Measurements from ENCODE around the gene MIEN1. TPM values are rescaled to one million over a fixed set of nuclear protein-coding genes. Genes with fewer than 3 reads are reported as not detected.

MIEN1 gene
- total RNA-seq, 1 experiment from 2014 or later = 40.6 TPM

DNA sequence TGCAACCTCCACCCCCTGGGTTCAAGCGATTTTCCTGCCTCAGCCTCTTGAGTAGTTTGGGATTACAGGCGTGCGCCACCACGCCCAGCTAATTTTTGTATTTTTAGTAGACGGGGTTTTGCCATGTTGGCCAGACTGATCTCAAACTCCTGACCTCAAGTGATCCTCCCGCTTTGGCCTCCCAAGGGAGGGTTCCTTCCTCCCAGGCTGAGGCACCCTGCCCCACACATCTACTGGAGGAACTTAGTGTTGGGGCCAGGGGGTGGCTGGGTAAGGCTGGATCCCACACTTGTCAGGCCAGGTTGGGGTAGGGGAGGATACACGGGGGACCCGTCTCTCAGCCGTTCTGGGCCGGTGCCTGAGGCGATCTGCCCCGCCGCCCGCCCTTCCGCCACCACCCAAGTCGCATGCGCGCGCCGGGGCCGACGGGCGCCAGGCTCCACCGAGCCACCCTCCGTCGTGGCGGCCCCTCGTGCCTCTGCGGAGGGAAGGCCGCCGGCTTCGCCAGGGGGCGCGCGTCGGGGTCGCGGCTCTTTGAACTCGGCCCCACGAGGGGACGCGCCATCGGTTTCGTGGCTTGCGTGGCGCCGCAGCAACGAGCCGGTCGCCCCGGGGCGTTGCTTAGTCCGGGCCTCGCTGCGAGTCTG lies 23.3 kb upstream of the MIEN1 start (continued):
- TF ChIP-seq, protein P1, sequence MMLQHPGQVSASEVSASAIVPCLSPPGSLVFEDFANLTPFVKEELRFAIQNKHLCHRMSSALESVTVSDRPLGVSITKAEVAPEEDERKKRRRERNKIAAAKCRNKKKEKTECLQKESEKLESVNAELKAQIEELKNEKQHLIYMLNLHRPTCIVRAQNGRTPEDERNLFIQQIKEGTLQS (CRISPR knock-in tag; conservative IDR thresholded peaks at IDR 0.05) = no peak
- no peak for TF ChIP-seq JAZF1 (CRISPR knock-in tag; IDR thresholded peaks at IDR 0.05)
- no peak; the same call in 1 of the 2 replicates for TF ChIP-seq ZBTB21 (CRISPR knock-in tag; IDR thresholded peaks at IDR 0.05; ENCODE audit: borderline replicate concordance)
- TF ChIP-seq CREM (CRISPR knock-in tag; IDR thresholded peaks at IDR 0.05) = peak; percentile 60; the same call in 1 of the 2 replicates
- TF ChIP-seq ATF1 (CRISPR knock-in tag; IDR thresholded peaks at IDR 0.05) = 0 out of 2 replicates have a peak, but pooled peaks have one; percentile 35

- H3K9me3 Mint-ChIP-seq = no peaks in the 10 kb centered on the region
- DNase-seq (ENCODE audit: low spot score) = no peak
- H3K36me3 Mint-ChIP-seq = no peaks in the 10 kb centered on the region; the same call in 1 of the 2 replicates
- H3K4me3 Mint-ChIP-seq = peak overlapping the region; percentile 50; the same call in 1 of the 2 replicates
- peaks cover 16% of the 10 kb centered on the region for H3K27me3 Mint-ChIP-seq (ENCODE audit: low read depth)
- H3K27ac Mint-ChIP-seq = peak overlapping the region; percentile 89
- TF ChIP-seq ZNF121 (CRISPR knock-in tag; IDR thresholded peaks at IDR 0.05) (no peak), PRDM15 (CRISPR knock-in tag; IDR thresholded peaks at IDR 0.05) (peak; percentile 77)
- peaks cover 62% of the 10 kb centered on the region for H3K4me1 Mint-ChIP-seq
- ATAC-seq = no peak
- CTCF ChIA-PET = interaction anchor here (0.6 to 9.2 kb wide), 10 partner anchors 23 to 167 kb away, joined by 3 to 130 read pairs (median 4); partner anchors contain the start of genes MIEN1 and PNMT
- POLR2A ChIA-PET = interaction anchor here (0.6 to 3.1 kb wide), 3 partner anchors 13 to 22 kb away, joined by 3 to 10 read pairs (median 3); partner anchors contain the start of gene MIEN1
Observed at GRCh38 chr17:39752241-39752881, 22.0 kb upstream of the MIEN1 start.

- Mint-ChIP-seq H3K27ac (no peak overlapping the region), H3K9me3 (no peaks in the 10 kb centered on the region), H3K36me3 (no peaks in the 10 kb centered on the region; the same call in 1 of the 2 replicates), H3K27me3 (ENCODE audit: low read depth) (peaks cover 12% of the 10 kb centered on the region), H3K4me1 (peaks cover 62% of the 10 kb centered on the region), H3K4me3 (no peak overlapping the region)
- ATAC-seq (no peak), DNase-seq (ENCODE audit: low spot score) (no peak)
- CTCF ChIA-PET = interaction anchor here (0.6 to 9.2 kb wide), 9 partner anchors 22 to 207 kb away, joined by 3 to 130 read pairs (median 4); partner anchors contain the start of genes MIEN1 and PNMT
- POLR2A ChIA-PET = interaction anchor here (0.6 kb wide), 1 partner anchor 38 kb away, joined by 3 read pairs; no protein-coding TSS in a partner anchor
- no peak for TF ChIP-seq E2F4 (CRISPR knock-in tag; IDR thresholded peaks at IDR 0.05; ENCODE audit: borderline replicate concordance, low read depth)
- no peak for TF ChIP-seq TCF7 (CRISPR knock-in tag; IDR thresholded peaks at IDR 0.05; ENCODE audit: low read depth)
- no peak for TF ChIP-seq NFYB (CRISPR knock-in tag; conservative IDR thresholded peaks at IDR 0.05; ENCODE audit: low read depth)
- TF ChIP-seq, protein P2, sequence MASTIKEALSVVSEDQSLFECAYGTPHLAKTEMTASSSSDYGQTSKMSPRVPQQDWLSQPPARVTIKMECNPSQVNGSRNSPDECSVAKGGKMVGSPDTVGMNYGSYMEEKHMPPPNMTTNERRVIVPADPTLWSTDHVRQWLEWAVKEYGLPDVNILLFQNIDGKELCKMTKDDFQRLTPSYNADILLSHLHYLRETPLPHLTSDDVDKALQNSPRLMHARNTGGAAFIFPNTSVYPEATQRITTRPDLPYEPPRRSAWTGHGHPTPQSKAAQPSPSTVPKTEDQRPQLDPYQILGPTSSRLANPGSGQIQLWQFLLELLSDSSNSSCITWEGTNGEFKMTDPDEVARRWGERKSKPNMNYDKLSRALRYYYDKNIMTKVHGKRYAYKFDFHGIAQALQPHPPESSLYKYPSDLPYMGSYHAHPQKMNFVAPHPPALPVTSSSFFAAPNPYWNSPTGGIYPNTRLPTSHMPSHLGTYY (CRISPR knock-in tag; IDR thresholded peaks at IDR 0.05) = no peak
- TF ChIP-seq USF2 (CRISPR knock-in tag; IDR thresholded peaks at IDR 0.05) = no peak
- TF ChIP-seq FOXP4 (CRISPR knock-in tag; IDR thresholded peaks at IDR 0.05) = no peak
- TF ChIP-seq USF1 (CRISPR knock-in tag; IDR thresholded peaks at IDR 0.05) = no peak
- TF ChIP-seq ZNF512 (CRISPR knock-in tag; IDR thresholded peaks at IDR 0.05; ENCODE audit: borderline replicate concordance) = no peak
- TF ChIP-seq, protein P3, sequence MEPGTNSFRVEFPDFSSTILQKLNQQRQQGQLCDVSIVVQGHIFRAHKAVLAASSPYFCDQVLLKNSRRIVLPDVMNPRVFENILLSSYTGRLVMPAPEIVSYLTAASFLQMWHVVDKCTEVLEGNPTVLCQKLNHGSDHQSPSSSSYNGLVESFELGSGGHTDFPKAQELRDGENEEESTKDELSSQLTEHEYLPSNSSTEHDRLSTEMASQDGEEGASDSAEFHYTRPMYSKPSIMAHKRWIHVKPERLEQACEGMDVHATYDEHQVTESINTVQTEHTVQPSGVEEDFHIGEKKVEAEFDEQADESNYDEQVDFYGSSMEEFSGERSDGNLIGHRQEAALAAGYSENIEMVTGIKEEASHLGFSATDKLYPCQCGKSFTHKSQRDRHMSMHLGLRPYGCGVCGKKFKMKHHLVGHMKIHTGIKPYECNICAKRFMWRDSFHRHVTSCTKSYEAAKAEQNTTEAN (CRISPR knock-in tag; IDR thresholded peaks at IDR 0.05) = no peak
- TF ChIP-seq HMGA2 (CRISPR knock-in tag; IDR thresholded peaks at IDR 0.05) = no peak
Observed at GRCh38 chr17:39751637-39752036, 21.3 kb upstream of the MIEN1 start.

Data from WTC11 (cell line).